Lower lobe of right lung (tissue), 2 donors: ENCODE results near the gene PKD2. TPM values are rescaled to one million over a fixed set of nuclear protein-coding genes. Genes with fewer than 3 reads are reported as not detected.

Experiments used
- ATAC-seq, 2 donors: fragments of 200-7000 bp; cut with Tn5 transposase; one replicate each; pipeline ENCODE4 v1.9.1; 2020 to 2022; ENCODE audit warnings: mild to moderate bottlenecking in 2 of 2, moderate library complexity in 2 of 2
- DNase-seq: peaks from one replicate; pipeline ENCODE4 v3.0.0-alpha.2; 2020
- H3K27ac ChIP-seq: fragments of 200-600 bp; one replicate; pipeline ENCODE4 v1.8.0; 2022
- H3K27me3 ChIP-seq: fragments of 200-600 bp; one replicate; pipeline ENCODE4 v1.8.0; 2022; ENCODE audit warnings: low read depth
- H3K36me3 ChIP-seq: fragments of 200-600 bp; one replicate; pipeline ENCODE4 v1.8.0; 2022; ENCODE audit warnings: mild to moderate bottlenecking
- H3K4me1 ChIP-seq: fragments of 200-600 bp; one replicate; pipeline ENCODE4 v1.8.0; 2022
- H3K4me3 ChIP-seq: fragments of 200-600 bp; one replicate; pipeline ENCODE4 v1.8.0; 2022; ENCODE audit warnings: mild to moderate bottlenecking
- H3K9me3 ChIP-seq: fragments of 200-600 bp; one replicate; pipeline ENCODE4 v1.8.0; 2022
- intact Hi-C: fragments of 100-400 bp; cut with DNase I; formaldehyde crosslinking; loops from one replicate; pipeline ENCODE4 v1.11.0; 2022
- long read RNA-seq: library from polyadenylated mRNA; unstranded; transcript quantifications from one replicate; pipeline ENCODE4 v2.0.0, GENCODE V29; 2021
- total RNA-seq: library from RNA; stranded (reverse); fragmentation: NEBNext Ultra II Directional; extraction: Animal tissue kit (Norgen Biotek cat#: 25700); gene quantifications from one replicate; pipeline ENCODE4 v1.2.1, GENCODE V29; 2021
- TF ChIP-seq, protein P1 (sequence below): fragments of 200-600 bp; IDR thresholded peaks from one replicate; pipeline ENCODE4 v1.8.0; 2022; ENCODE audit warnings: antibody characterized with exemption, mild to moderate bottlenecking
- donor health status: DM: no; HTN: yes; CAD: no; lungs with severe emphysema.

Gene PKD2
- 21.4 TPM for total RNA-seq
- long read RNA-seq, full-length matches to known transcripts = 15 of 42 reads
- long read RNA-seq, partial matches to known transcripts = 10 of 42 reads
- long read RNA-seq, other reads (novel, unspliced or antisense) = 17 of 42 reads

- peak; percentile 97 to 98 for ATAC-seq
- peaks cover 48% of the 10 kb centered on the region for H3K4me1 ChIP-seq
Measured at GRCh38 chr4:88007304-88008121, at the start of gene PKD2. Gene PKD2 (plus strand): TSS chr4:88007635. CDS start chr4:88007734, 99 bp downstream.

DNA sequence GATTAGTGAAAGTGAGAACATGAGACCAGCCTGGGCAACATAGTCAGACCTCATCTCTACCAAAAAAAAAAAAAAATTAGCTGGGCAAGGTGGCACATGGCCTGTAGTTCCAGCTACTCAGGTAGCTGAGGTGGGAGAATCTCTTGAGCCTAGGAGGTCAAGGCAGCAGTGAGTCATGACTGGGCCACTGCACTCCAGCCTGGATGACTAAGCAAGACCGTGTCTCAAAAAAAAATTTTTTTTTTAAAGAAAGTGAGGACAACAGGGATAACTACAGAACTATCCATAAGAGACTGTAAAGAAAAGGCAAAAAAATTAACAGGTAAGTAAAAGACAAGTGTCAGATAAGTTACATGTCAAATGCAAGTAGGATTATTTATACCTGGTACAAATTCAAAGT lies 45.4 kb upstream of the PKD2 start:
- Histone ChIP-seq H3K27ac (no peak overlapping the region), H3K4me1 (no peaks in the 10 kb centered on the region), H3K27me3 (no peaks in the 10 kb centered on the region), H3K4me3 (no peak overlapping the region), H3K36me3 (no peaks in the 10 kb centered on the region), H3K9me3 (no peaks in the 10 kb centered on the region)
- ATAC-seq (no peak), DNase-seq (no peak)
- intact Hi-C loops = no loop called here
- TF ChIP-seq, protein P1, sequence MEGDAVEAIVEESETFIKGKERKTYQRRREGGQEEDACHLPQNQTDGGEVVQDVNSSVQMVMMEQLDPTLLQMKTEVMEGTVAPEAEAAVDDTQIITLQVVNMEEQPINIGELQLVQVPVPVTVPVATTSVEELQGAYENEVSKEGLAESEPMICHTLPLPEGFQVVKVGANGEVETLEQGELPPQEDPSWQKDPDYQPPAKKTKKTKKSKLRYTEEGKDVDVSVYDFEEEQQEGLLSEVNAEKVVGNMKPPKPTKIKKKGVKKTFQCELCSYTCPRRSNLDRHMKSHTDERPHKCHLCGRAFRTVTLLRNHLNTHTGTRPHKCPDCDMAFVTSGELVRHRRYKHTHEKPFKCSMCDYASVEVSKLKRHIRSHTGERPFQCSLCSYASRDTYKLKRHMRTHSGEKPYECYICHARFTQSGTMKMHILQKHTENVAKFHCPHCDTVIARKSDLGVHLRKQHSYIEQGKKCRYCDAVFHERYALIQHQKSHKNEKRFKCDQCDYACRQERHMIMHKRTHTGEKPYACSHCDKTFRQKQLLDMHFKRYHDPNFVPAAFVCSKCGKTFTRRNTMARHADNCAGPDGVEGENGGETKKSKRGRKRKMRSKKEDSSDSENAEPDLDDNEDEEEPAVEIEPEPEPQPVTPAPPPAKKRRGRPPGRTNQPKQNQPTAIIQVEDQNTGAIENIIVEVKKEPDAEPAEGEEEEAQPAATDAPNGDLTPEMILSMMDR = no peak

More at GRCh38 chr4:88007304-88008121, at the start of gene PKD2:
- H3K27ac ChIP-seq = peak within 1 kb of the TSS; percentile 78
- peak within 1 kb of the TSS; percentile 84 for H3K4me3 ChIP-seq
- H3K27me3 ChIP-seq = no peaks in the 10 kb centered on the region
- TF ChIP-seq, protein P1 = no peak
- intact Hi-C loops = no loop called here
- no peaks in the 10 kb centered on the region for H3K9me3 ChIP-seq
- DNase-seq = peak; percentile 88
- no peaks in the 10 kb centered on the region for H3K36me3 ChIP-seq

DNA sequence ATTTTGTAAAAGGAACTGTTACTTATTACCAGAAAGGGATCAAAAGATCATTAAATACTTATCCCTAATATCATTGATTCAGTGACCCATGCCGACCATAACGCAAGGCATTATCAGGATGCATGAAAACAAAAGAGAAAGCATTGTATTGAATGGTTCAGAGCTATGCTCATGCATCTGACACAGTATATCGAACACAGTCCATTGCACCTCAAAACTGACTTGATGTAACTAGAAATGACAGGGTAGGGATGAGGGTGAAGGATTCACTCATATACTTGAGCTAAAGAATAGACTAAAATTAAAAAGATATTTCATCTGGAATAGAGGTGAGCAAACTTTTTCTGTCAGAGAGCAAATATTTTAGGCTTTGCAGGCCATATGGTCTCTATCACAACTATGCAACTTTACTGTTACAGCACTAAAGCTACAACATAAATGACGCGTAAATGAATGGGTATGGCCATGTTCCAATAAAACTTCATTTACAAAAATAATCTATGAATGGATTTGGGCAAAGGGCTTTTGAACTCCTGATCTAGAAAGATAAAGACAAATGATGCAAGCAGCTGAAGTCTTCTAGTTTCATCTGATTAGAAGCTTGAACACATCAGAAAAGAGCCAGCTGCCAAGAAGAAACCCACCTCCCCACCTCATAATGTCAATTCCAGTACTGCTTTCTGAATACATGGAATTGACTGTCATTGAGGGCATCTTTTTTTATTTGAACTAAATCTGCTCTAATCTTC lies 44.9 kb upstream of the PKD2 start:
- H3K4me1 ChIP-seq = no peaks in the 10 kb centered on the region
- no peaks in the 10 kb centered on the region for H3K27me3 ChIP-seq
- TF ChIP-seq, protein P1 = no peak
- no peak overlapping the region for H3K27ac ChIP-seq
- ATAC-seq = no peak
- no peaks in the 10 kb centered on the region for H3K36me3 ChIP-seq
- no peaks in the 10 kb centered on the region for H3K9me3 ChIP-seq
- no peak overlapping the region for H3K4me3 ChIP-seq
- no peak for DNase-seq
- intact Hi-C loops = no loop called here

DNA sequence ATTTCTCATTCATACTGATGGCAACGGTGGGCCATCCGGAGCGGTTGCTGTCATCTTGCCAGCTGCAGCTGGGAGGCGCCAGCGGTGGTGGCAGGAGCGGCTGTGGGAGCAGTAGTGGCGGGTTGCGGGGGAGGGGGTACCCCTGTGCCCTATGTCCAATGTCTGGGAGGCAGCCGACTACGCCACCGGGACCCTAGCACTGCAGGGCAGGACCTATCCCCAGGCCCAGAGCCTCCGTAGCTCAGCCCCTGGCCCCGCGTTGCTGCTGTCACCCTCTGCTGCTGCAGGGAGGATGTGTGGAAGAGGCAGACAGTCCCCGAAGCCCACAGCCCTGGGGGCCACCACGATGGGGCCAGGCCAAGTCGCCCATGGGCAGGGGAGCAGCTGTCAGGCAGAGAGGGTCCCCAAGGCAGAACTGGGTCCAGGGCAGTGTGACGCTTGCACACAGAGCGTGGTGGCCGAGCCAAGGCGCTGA lies 41.9 kb upstream of the PKD2 start:
- TF ChIP-seq, protein P1 = no peak
- Histone ChIP-seq H3K4me3 (no peak overlapping the region), H3K4me1 (no peaks in the 10 kb centered on the region), H3K9me3 (no peaks in the 10 kb centered on the region), H3K27me3 (peaks cover 4% of the 10 kb centered on the region), H3K27ac (no peak overlapping the region), H3K36me3 (no peaks in the 10 kb centered on the region)
- ATAC-seq (peak in 1 of 2 donors; percentile 42), DNase-seq (no peak)
- intact Hi-C loops = no loop called here

GRCh38 chr4:87966095-87966496 lies 41.3 kb upstream of the PKD2 start:
- DNase-seq (no peak), ATAC-seq (peak; percentile 16 to 52)
- H3K27ac ChIP-seq = no peak overlapping the region
- intact Hi-C loops = no loop called here
- TF ChIP-seq, protein P1 = no peak
- H3K4me1 ChIP-seq = no peaks in the 10 kb centered on the region
- H3K27me3 ChIP-seq = peaks cover 4% of the 10 kb centered on the region
- no peaks in the 10 kb centered on the region for H3K9me3 ChIP-seq
- no peaks in the 10 kb centered on the region for H3K36me3 ChIP-seq
- no peak overlapping the region for H3K4me3 ChIP-seq
